IPS DF 19.7 (cell line): ENCODE data around the gene ASB14.

Experiments used
- DNase-seq: peaks from one replicate; pipeline ENCODE4 v3.0.0-alpha.2; 2013; ENCODE audit warnings: low read depth, low spot score

ASB14 gene

DNA sequence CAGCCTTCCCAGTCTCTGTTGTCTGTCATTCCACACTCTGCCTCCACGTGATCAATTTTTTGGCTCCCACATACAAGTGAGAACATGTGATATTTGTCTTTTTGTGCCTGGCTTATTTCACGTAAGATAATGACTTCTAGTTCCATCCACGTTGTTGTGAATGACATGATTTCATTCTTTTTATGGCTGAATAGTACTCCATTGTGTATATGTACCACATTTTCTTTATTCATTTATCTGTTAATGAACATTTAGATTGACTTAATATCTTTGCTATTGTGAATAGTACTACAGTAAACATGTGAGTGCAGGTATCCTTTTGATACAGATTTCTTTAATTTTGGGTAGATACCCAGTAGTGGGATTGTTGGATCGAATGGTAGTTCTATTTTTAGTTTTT is 31.4 kb downstream of the ASB14 start:
- DNase-seq, result no peak

DNA sequence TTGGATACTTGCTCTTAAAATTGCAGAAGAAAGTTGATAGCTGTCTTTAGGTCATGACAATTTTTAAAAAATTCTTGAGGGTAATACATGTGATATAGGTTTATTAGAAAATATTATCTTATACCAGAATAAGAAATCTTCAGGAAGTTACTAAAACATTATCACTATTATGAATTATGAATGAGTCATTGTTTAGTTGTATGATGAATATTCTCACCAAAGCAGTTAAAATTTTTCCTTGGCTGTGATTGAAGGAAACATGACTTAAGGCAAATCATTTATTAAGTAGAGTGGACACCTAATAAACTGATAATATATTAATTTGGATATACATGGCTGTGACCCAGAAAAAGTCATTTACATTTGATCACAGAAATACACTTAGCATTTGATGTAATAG is 34.8 kb downstream of the ASB14 start:
- no peak for DNase-seq

DNA sequence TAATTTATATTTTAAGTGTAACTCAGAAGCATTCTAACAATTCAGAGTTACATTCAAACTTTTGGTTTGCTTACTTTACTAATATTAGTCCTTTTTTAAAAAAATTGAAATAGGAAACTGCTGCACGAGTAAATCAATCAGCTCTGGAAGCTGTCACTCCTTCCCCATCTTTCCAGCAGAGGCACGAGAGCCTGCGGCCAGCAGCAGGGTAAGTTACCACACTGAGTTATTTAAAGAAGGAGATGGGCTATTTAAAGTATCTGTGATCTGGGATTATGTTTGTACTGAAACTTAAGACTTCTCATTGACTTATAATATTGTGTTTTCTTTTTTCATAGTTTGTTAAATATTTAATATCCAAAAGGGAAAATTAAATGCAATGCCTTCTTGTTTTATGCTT is 35.6 kb downstream of the ASB14 start:
- no peak for DNase-seq

DNA sequence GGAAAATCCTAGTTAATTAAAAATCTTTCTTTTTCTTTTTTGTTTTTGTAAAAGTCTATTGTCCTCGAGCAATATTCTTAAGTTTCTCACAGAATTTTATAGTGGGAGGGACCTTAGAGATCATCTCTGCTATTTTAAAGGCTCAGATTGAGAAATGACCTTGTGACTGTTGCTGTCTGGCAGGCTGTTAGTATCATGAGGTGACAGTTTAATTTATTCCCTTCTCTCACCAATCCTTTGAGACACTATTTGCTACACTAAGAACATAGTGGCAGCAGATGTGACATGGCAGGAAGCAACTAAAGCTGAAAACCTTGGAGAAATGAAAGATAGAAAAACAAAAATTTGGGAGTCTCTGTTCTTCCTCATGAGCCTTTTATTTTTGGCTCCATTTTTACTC is 40.1 kb downstream of the ASB14 start:
- DNase-seq, result no peak

DNA sequence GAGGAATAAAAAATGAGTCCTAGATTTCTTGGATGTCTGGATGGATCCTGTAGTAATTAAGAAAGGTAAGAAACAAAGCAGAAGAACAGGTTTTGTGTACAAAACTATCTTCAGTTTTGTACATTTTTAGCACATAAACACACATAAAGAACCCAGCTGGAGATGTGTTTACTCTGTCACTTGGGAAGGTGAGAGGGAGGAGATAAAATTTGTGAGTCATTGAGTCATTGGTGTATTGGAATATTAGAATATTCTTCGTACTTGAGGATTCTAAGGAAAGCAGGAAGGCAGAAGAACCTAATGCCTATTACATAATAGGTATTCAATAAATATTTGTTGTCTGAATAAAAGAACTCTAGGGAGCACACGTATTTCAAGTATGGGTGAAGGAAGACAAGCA is 47.5 kb downstream of the ASB14 start:
- no peak for DNase-seq

DNA sequence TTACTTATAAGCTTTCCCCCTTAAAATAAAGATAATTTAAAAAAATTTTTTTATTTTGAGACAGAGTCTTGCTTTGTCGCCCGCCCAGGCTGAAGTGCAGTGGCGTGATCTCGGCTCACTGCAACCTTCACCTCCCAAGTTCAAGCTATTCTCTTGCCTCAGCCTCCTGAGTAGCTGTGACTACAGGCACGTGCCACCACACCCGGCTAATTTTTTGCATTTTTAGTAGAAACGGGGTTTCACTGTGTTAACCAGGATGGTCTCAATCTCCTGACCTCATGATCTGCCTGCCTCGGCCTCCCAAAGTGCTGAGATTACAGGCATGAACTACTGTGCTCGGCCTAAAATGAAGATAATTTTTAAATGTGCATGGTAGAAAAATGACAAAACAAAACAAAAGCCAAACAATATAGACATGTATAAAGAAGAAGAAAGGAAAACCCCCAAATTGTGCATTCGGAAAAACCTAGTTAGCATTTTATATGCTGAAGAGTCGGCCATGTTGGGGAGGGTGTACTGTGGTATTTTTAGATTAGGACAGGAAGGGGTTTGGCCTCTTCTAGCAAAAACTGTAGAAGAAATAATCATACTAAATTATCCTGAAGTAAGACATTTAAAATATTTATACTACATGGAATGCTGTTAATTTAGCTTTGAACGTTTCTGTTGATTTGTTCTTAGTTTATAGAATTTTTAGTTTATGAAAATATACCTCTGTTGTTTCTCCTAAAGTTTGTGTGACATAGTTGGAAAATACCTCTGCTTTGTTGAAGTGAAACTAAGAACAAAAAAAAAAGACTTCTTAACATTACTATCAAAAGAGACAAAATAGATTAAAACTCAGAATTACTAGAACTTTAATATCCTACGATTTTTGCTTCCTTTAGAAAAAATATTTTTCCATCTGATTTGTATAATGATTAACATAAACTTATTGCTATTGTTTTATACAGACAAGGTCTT is 57.6 kb downstream of the ASB14 start:
- DNase-seq, result no peak

DNA sequence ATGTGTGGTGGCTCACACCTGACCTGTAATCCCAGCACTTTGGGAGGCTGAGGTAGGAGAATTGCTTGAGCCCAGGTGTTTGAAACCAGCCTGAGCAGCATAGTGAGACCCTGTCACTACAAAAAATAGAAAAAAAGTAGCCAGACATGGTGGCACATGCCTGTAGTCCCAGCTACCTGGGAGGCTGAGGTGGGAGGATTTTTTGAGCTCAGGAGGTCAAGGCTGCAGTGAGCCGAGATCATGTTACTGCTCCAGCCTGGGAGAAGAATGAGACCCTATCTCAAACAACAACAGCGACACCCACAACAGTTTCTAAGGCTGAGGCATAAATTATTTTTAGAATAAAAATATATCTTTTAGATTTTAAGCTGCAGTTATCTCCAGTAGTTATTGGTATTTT is 58.7 kb downstream of the ASB14 start:
- DNase-seq, result no peak

DNA sequence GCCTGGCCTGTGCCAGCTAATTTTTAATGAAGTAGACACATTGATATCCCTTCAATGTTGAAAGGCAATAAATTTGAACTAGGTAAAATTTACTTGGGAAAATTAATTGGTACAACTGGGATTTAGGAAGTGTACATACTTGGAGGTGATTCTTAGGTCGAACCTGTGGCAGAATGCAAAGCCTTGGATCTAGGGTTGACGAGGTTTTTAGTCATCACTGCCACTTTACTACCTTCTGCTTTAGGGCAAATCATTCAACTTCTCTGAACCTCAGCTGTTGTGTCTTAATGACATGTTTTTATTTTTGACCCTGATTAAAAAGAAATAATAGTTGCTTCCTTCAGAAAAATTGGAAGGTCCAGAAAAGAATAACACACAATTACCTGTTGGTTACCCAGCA is 62.5 kb downstream of the ASB14 start:
- DNase-seq, result no peak

DNA sequence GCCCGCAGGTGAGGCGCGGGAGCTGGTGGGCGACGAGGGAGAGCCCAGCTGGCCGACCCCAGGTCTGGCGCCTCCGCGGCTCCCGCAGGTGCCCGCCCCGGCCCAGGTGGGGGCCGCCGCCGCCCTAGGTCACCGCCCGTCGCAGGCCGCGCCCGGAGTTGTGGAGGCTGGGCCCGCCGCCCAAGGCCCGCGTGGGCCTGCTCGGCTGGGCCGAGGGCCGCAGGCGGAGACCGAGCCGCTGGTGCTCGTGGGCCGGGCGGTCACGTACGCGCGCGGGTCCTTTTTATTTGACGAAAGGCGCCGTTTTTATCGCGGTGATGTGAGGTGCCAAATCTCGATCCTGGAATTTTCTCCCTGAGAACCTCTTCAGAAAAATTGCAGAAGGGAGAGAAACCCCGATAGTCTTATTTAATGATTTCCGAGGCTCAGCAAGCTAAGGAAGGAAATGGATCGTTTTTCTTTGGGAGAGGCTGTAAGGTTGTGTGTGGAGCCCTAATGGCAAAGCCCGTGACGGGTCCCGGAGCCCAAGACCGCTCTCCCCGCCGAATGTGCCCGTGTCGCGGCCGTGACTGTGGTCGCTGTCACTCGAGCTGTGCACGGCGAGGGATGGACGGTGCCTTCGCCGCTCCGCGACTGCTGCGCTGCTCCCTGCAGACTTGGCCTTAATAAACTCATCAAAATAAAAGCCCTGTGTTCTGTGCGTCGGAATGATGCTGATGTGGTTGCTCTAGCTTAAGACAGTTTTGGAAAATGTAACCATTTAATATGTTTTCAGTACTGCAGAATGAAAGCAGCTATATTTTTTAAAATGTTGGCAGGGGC is 64.3 kb downstream of the ASB14 start:
- DNase-seq, result no peak

DNA sequence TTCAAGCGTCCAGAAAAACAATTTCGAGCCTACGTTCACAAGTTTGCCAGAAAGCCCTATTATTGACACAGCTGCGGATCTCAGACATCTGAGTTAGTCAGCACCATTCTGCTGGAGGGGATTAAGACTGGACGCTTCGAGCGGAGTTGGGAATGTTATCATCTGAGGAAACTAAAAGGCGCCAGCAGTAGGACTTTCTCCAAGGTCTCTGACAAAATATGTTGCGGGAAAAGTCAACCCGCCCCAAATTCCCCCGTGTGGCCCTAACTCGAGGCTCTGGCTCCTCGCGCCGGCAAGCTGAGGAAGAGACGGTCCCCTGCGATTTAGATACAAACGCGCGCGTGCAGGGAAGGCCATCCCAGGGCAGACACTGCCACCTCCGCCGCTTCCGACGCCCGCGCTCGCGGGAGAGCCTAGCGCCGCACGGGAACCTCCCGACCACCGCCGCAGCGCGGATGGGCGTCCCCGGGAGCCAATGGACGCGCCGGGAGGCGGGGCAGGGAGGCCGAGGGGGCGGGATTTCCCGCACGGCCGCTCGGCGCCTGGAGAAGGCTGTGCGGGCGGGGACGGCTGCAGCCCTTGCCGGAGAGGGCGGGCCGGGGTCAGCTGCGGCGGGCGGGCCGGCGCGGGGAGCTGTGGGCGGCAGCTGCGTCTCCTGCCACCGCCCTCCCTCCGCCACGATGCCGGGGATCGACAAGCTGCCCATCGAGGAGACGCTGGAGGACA is 65.1 kb downstream of the ASB14 start, which contains the start of gene APPL1:
APPL1 (plus strand) TSS at position 526 of the 726 bp plus-strand sequence; CDS start at position 681, 155 bp downstream.
- DNase-seq, result peak; percentile 45

DNA sequence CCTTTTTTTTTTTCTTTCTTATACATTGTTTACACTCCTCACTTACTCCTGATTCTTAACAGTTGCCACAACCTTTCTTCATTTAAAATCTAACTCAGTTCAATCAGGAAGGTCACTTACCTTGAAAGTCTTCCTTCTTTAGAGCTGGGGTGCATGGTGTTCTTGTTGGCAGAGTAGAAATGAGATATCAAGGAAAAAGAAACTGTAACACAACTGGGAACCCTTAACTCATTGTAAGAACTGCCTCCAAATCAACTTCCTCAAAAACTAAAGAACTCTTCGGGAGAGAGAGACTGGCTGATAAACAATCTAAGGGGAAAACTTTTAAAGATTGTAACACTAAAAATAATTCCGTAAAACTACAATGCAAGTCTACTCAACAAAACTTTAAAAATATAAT is 66.3 kb downstream of the ASB14 start:
- no peak for DNase-seq

DNA sequence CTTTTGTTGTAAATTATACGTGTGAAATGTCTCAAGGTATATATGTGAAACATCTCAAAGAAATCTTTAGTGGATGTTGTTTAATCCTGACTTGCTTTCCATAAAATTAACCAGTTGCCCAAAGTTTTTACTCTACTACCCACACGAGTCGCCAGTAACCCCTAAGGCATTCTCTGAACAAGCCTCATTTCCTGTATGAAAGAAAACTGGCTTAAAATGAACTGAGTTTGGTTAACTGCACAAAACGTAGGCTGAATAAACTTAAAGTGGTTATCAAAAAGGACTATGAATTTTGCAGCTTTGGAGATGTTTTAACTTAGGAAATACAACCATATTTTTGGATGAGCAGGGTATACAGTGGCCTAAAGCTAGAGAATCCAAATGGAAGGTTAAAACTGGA is 67.6 kb downstream of the ASB14 start:
- DNase-seq, result no peak

DNA sequence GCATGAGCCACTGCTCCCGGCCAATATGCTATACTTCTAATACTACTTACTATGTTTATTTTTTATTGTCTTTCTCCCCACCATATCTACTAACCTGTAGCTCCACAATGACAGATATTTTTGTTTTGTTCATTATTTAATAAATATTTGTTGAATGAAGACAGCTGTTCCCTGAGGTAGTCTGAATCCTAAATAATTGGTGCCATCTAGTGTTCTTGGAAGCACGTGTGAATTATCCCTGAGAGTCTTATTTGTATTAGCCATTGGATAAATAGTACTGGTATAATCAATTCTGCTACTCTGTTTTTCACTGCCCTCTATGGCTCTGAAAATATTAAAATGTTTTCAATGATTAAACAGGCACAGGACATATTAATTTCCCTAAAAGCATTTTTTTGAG is 70.6 kb downstream of the ASB14 start:
- no peak for DNase-seq
